HEK293 (cell line): Measurements from ENCODE around the gene GPR132.

Source experiments
- CTCF ChIA-PET: fragments of 350-600 bp; formaldehyde crosslinking; extraction: SDS; loops from one replicate; lab custom pipeline; 2021; ENCODE audit warnings: antibody characterized with exemption; lab: Yijun Ruan, JAX
- POLR2A ChIA-PET: fragments of 300-600 bp; formaldehyde crosslinking; extraction: SDS; loops from one replicate; lab custom pipeline; 2020; ENCODE audit warnings: antibody characterized with exemption, inconsistent platforms; lab: Yijun Ruan, JAX
- H3K27ac ChIP-seq: fragments of 200-500 bp; sonication (Bioruptor generic); 2 replicates; pipeline ENCODE4 v1.5.1; 2014; ENCODE audit warnings: low read depth, low read length, control low read depth, inconsistent platforms; ENCODE audit errors: extremely low read depth
- H3K36me3 ChIP-seq, 2 experiments: fragments of 200-500 bp in 1 of 2; sonication (Bioruptor generic) in 1 of 2; 1 replicate in 1 of 2; 2 replicates in 1 of 2; pipeline ENCODE4 v1.5.1; 2014 to 2017; ENCODE audit warnings: inconsistent platforms in 2 of 2, low read length in 2 of 2; ENCODE audit not compliant: control insufficient read depth in 2 of 2, insufficient read depth in 1 of 2
- H3K4me1 ChIP-seq: fragments of 200-500 bp; sonication (Bioruptor generic); 2 replicates; pipeline ENCODE4 v1.5.1; 2014; ENCODE audit warnings: mild to moderate bottlenecking, low read length, inconsistent platforms; ENCODE audit not compliant: control insufficient read depth, insufficient read depth
- H3K4me3 ChIP-seq: 2 replicates; pipeline ENCODE4 v1.5.1; 2011; ENCODE audit warnings: low read depth, mild to moderate bottlenecking, control low read depth, low read length, moderate library complexity
- H3K9me3 ChIP-seq: fragments of 200-500 bp; sonication (Bioruptor generic); 2 replicates; pipeline ENCODE4 v1.5.1; 2014; ENCODE audit warnings: low read depth, low read length, inconsistent platforms; ENCODE audit not compliant: control insufficient read depth, insufficient read depth
- YY1 ChIP-seq: fragments of 450-650 bp; formaldehyde crosslinking; IDR thresholded peaks from 2 replicates; pipeline ENCODE4 v1.5.1; 2018; ENCODE audit warnings: missing biosample characterization, missing genetic modification characterization
- YY2 ChIP-seq: fragments of 450-650 bp; formaldehyde crosslinking; IDR thresholded peaks from 2 replicates; pipeline ENCODE4 v1.5.1; 2016; ENCODE audit warnings: missing biosample characterization, missing genetic modification characterization
- ZNF114 ChIP-seq: fragments of 450-650 bp; formaldehyde crosslinking; IDR thresholded peaks from 2 replicates; pipeline ENCODE4 v1.5.0; 2017; ENCODE audit warnings: missing biosample characterization, missing genetic modification characterization
- ZNF121 ChIP-seq: fragments of 450-650 bp; formaldehyde crosslinking; IDR thresholded peaks from 2 replicates; pipeline ENCODE4 v1.5.1; 2016; ENCODE audit warnings: missing biosample characterization, missing genetic modification characterization
- ZNF133 ChIP-seq: fragments of 450-650 bp; formaldehyde crosslinking; IDR thresholded peaks from 2 replicates; pipeline ENCODE4 v1.5.1; 2016; ENCODE audit warnings: missing biosample characterization, missing genetic modification characterization
- ZNF157 ChIP-seq: fragments of 450-650 bp; formaldehyde crosslinking; IDR thresholded peaks from 2 replicates; pipeline ENCODE4 v1.5.1; 2016; ENCODE audit warnings: missing biosample characterization, missing genetic modification characterization
- ZNF223 ChIP-seq: fragments of 450-650 bp; formaldehyde crosslinking; IDR thresholded peaks from 2 replicates; pipeline ENCODE4 v1.5.1; 2016; ENCODE audit warnings: missing biosample characterization, missing genetic modification characterization
- ZNF26 ChIP-seq: fragments of 450-650 bp; formaldehyde crosslinking; IDR thresholded peaks from 2 replicates; pipeline ENCODE4 v1.5.1; 2016; ENCODE audit warnings: missing biosample characterization, missing genetic modification characterization
- ZNF280C ChIP-seq: fragments of 450-650 bp; formaldehyde crosslinking; IDR thresholded peaks from 2 replicates; pipeline ENCODE4 v1.5.1; 2016; ENCODE audit warnings: missing biosample characterization, missing genetic modification characterization
- ZNF311 ChIP-seq: fragments of 450-650 bp; formaldehyde crosslinking; IDR thresholded peaks from 2 replicates; pipeline ENCODE4 v1.5.1; 2017; ENCODE audit warnings: missing biosample characterization, missing genetic modification characterization, borderline replicate concordance
- ZNF350 ChIP-seq: fragments of 450-650 bp; formaldehyde crosslinking; IDR thresholded peaks from 2 replicates; pipeline ENCODE4 v1.5.0; 2017; ENCODE audit warnings: missing biosample characterization, mild to moderate bottlenecking, missing genetic modification characterization
- ZNF433 ChIP-seq: fragments of 450-650 bp; formaldehyde crosslinking; IDR thresholded peaks from 2 replicates; pipeline ENCODE4 v1.5.1; 2016; ENCODE audit warnings: missing biosample characterization, missing genetic modification characterization, low read depth
- ZNF48 ChIP-seq: fragments of 450-650 bp; formaldehyde crosslinking; IDR thresholded peaks from 2 replicates; pipeline ENCODE4 v1.5.1; 2016; ENCODE audit warnings: missing biosample characterization, missing genetic modification characterization
- ZNF529 ChIP-seq: fragments of 450-650 bp; formaldehyde crosslinking; IDR thresholded peaks from 2 replicates; pipeline ENCODE4 v1.5.1; 2017; ENCODE audit warnings: missing genetic modification characterization, missing biosample characterization; ENCODE audit not compliant: insufficient replicate concordance
- ZNF610 ChIP-seq: fragments of 450-650 bp; formaldehyde crosslinking; IDR thresholded peaks from 2 replicates; pipeline ENCODE4 v1.5.1; 2016; ENCODE audit warnings: missing biosample characterization, missing genetic modification characterization, borderline replicate concordance
- ZNF658 ChIP-seq: fragments of 450-650 bp; formaldehyde crosslinking; IDR thresholded peaks from 2 replicates; pipeline ENCODE4; 2016; ENCODE audit warnings: missing biosample characterization, missing genetic modification characterization
- ZNF837 ChIP-seq: fragments of 450-650 bp; formaldehyde crosslinking; IDR thresholded peaks from 2 replicates; pipeline ENCODE4 v1.5.1; 2016; ENCODE audit warnings: missing biosample characterization, missing genetic modification characterization
- TF ChIP-seq, protein P1 (sequence below): fragments of 450-650 bp; formaldehyde crosslinking; IDR thresholded peaks from 2 replicates; pipeline ENCODE4 v1.5.1; 2017; ENCODE audit warnings: missing biosample characterization, missing genetic modification characterization
- TF ChIP-seq, protein P2 (sequence below): sonication (generic); formaldehyde crosslinking; IDR thresholded peaks from 2 replicates; pipeline ENCODE4 v1.8.1; 2022; ENCODE audit warnings: mild to moderate bottlenecking, moderate library complexity, missing genetic modification reagents
- TF ChIP-seq, protein P3 (sequence below): fragments of 450-650 bp; formaldehyde crosslinking; IDR thresholded peaks from 2 replicates; pipeline ENCODE4 v1.5.1; 2016; ENCODE audit warnings: missing biosample characterization, missing genetic modification characterization

GPR132 gene

GRCh38 chr14:105047283-105048016, 17.8 kb downstream of the GPR132 start:
- no peak for TF ChIP-seq ZNF48 (tag by site-specific recombination)
- no peak for TF ChIP-seq ZNF837 (tag by site-specific recombination)
- no peak for TF ChIP-seq ZNF121 (tag by site-specific recombination)
- no peak for TF ChIP-seq ZNF280C (tag by site-specific recombination)
- TF ChIP-seq ZNF26 (tag by site-specific recombination): no peak
- TF ChIP-seq, protein P1, sequence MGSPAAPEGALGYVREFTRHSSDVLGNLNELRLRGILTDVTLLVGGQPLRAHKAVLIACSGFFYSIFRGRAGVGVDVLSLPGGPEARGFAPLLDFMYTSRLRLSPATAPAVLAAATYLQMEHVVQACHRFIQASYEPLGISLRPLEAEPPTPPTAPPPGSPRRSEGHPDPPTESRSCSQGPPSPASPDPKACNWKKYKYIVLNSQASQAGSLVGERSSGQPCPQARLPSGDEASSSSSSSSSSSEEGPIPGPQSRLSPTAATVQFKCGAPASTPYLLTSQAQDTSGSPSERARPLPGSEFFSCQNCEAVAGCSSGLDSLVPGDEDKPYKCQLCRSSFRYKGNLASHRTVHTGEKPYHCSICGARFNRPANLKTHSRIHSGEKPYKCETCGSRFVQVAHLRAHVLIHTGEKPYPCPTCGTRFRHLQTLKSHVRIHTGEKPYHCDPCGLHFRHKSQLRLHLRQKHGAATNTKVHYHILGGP (tag by site-specific recombination): no peak
- no peak for TF ChIP-seq ZNF223 (tag by site-specific recombination)
- no peak for TF ChIP-seq ZNF658 (tag by site-specific recombination)
- TF ChIP-seq, protein P2, sequence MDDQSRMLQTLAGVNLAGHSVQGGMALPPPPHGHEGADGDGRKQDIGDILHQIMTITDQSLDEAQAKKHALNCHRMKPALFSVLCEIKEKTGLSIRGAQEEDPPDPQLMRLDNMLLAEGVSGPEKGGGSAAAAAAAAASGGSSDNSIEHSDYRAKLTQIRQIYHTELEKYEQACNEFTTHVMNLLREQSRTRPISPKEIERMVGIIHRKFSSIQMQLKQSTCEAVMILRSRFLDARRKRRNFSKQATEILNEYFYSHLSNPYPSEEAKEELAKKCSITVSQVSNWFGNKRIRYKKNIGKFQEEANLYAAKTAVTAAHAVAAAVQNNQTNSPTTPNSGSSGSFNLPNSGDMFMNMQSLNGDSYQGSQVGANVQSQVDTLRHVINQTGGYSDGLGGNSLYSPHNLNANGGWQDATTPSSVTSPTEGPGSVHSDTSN: no peak
- TF ChIP-seq ZNF114 (tag by site-specific recombination): no peak
- no peak for TF ChIP-seq ZNF157 (tag by site-specific recombination)
- TF ChIP-seq ZNF350: no peak
- TF ChIP-seq YY2 (tag by site-specific recombination): no peak
- TF ChIP-seq ZNF610 (tag by site-specific recombination): no peak
- TF ChIP-seq YY1 (tag by site-specific recombination): no peak
- TF ChIP-seq ZNF433 (tag by site-specific recombination): no peak
- TF ChIP-seq, protein P3, sequence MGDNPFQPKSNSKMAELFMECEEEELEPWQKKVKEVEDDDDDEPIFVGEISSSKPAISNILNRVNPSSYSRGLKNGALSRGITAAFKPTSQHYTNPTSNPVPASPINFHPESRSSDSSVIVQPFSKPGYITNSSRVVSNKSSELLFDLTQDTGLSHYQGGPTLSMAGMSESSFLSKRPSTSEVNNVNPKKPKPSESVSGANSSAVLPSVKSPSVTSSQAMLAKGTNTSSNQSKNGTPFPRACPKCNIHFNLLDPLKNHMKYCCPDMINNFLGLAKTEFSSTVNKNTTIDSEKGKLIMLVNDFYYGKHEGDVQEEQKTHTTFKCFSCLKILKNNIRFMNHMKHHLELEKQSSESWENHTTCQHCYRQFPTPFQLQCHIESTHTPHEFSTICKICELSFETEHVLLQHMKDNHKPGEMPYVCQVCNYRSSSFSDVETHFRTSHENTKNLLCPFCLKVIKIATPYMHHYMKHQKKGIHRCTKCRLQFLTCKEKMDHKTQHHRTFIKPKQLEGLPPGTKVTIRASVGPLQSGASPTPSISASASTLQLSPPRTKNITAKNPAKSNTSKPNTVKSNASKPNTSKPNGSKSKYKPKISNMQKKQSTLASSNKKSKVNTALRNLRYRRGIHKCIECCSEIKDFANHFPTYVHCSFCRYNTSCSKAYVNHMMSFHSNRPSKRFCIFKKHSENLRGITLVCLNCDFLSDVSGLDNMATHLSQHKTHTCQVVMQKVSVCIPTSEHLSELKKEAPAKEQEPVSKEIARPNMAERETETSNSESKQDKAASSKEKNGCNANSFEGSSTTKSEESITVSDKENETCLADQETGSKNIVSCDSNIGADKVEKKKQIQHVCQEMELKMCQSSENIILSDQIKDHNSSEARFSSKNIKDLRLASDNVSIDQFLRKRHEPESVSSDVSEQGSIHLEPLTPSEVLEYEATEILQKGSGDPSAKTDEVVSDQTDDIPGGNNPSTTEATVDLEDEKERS (tag by site-specific recombination): no peak
- TF ChIP-seq ZNF133 (tag by site-specific recombination): no peak
- TF ChIP-seq ZNF529 (tag by site-specific recombination): no peak
- TF ChIP-seq ZNF311 (tag by site-specific recombination): no peak
- peaks cover 2% of the 10 kb centered on the region; the same call in 1 of the 2 replicates for H3K4me1 ChIP-seq
- CTCF ChIA-PET: interaction anchor here (0.5 to 8.3 kb wide), 9 partner anchors 11 to 305 kb away, joined by 3 to 109 read pairs (median 7); partner anchors contain the start of gene CDCA4
- no peaks in the 10 kb centered on the region for H3K36me3 ChIP-seq
- no peaks in the 10 kb centered on the region for H3K9me3 ChIP-seq
- POLR2A ChIA-PET: no interaction called here
- no peak overlapping the region for H3K4me3 ChIP-seq
- H3K27ac ChIP-seq: no peak overlapping the region
